Right lobe of liver (tissue), 6 donors: ENCODE results near the gene AKR1C8. TPM values are rescaled to one million over a fixed set of nuclear protein-coding genes. Genes with fewer than 3 reads are reported as not detected.
A peak's percentile ranks its signal among the peaks of the same experiment; 100 is the strongest.

Experiments
- ATAC-seq, 4 donors: fragments of 200-7000 bp; cut with Tn5 transposase; one replicate each; pipeline ENCODE4 v1.9.1; 2020; ENCODE audit warnings: mild to moderate bottlenecking in 4 of 4, moderate library complexity in 4 of 4
- DNase-seq, 3 donors: peaks; one replicate each; pipeline ENCODE4 v3.0.0-alpha.2; 2020
- H3K27ac ChIP-seq, 3 donors: fragments of 200-600 bp; one replicate each; pipeline ENCODE4 v1.8.0; 2022
- H3K27me3 ChIP-seq, 2 donors: fragments of 200-600 bp; one replicate each; pipeline ENCODE4 v1.8.0; 2022
- H3K36me3 ChIP-seq, 4 donors: fragments of 200-600 bp; sonication (generic) in 1 of 4; one replicate each; pipeline versions ENCODE4 v1.5.1 to v1.8.0; 2017 to 2022; ENCODE audit warnings: control low read depth in 1 of 4
- H3K4me1 ChIP-seq, 4 donors: fragments of 200-600 bp; sonication (generic) in 1 of 4; one replicate each; pipeline versions ENCODE4 v1.5.1 to v1.8.0; 2017 to 2022; ENCODE audit warnings: control low read depth in 1 of 4
- H3K4me3 ChIP-seq, 3 donors: fragments of 200-600 bp; one replicate each; pipeline ENCODE4 v1.8.0; 2022
- H3K9me3 ChIP-seq, 4 donors: fragments of 200-600 bp; sonication (generic) in 1 of 4; one replicate each; pipeline versions ENCODE4 v1.5.1 to v1.8.0; 2017 to 2022; ENCODE audit warnings: control low read depth in 1 of 4
- POLR2A ChIP-seq: fragments of 450-650 bp; IDR thresholded peaks from one replicate; pipeline ENCODE4 v1.6.1; 2017; ENCODE audit warnings: antibody characterized with exemption, mild to moderate bottlenecking
- WGBS: methylation state at CpG from one replicate; pipeline ENCODE4 v1.1.6; 2018; ENCODE audit warnings: low coverage, low lambda C conversion rate; ENCODE audit not compliant: insufficient coverage; ENCODE audit errors: missing lambda C conversion rate; 5-methylcytosine and 5-hydroxymethylcytosine counted together
- intact Hi-C, 2 donors: fragments of 100-400 bp; cut with DNase I; formaldehyde crosslinking; loops; one replicate each; pipeline versions ENCODE4 v1.11.2 to v1.14.1; 2022
- total RNA-seq, 6 experiments: library from RNA; depleted of rRNA in 2 of 6; stranded (reverse); fragments of >200 nt in 2 of 6; fragmentation: NEBNext Ultra II Directional in 3 of 6; extraction: Animal tissue kit (Norgen Biotek cat#: 25700) in 3 of 6; gene quantifications; one replicate each; pipeline versions ENCODE4 v1.1.0 to v1.2.4, GENCODE V29; 2016 to 2023
- TF ChIP-seq, protein P1 (sequence below), 4 donors: fragments of 200-600 bp in 3 of 4; fragments of 450-650 bp in 1 of 4; IDR thresholded peaks; one replicate each; pipeline versions ENCODE4 v1.5.1 to v1.8.0; 2016 to 2022; ENCODE audit warnings: antibody characterized with exemption in 4 of 4, mild to moderate bottlenecking in 2 of 4
- donor health status: DM: no; HTN: yes; CAD: no.
- donor health status: DM: no; HTN: no; CAD: no.
- donor health status: DM: no; HTN: no; CAD: no.
- donor health status: DM: no; HTN: yes; CAD: no.
- donor health status: DM: no; HTN: yes; CAD: no.

AKR1C8 gene
- total RNA-seq, 6 experiments from 2014 or later: 6.4 to 25.1 (median 12.5) TPM

DNA sequence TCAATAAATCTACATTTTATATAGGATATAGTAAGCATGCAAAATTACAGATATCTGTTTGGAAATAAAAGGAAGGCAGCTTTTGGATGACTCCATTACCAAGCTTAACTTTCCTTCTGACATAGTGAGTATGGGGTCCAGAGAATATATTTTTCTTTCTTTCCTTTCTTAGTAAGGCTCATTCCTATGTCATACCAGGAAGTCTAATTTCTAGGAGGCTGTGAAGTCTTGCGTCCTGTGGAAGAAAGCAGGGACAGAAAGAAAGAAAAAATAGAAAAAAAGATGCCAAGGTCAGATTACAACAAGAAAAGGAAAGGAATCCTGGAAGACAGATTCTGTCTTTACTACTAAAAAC, 36.3 kb downstream of the AKR1C8 start:
- Histone ChIP-seq H3K9me3 (peaks cover 0 to 5% (median 0%) of the 10 kb centered on the region in 4 donors), H3K27ac (peak overlapping the region in 2 of 3 donors; percentile 9 to 91), H3K27me3 (no peaks in the 10 kb centered on the region), H3K4me3 (no peak overlapping the region), H3K4me1 (peaks cover 0 to 40% (median 11%) of the 10 kb centered on the region in 4 donors), H3K36me3 (peaks cover 0 to 13% (median under 1%) of the 10 kb centered on the region in 4 donors)
- DNase-seq: no peak
- WGBS: 73% methylated on average over 1 of the region's 1 CpG
- no peak for TF ChIP-seq POLR2A
- TF ChIP-seq, protein P1, sequence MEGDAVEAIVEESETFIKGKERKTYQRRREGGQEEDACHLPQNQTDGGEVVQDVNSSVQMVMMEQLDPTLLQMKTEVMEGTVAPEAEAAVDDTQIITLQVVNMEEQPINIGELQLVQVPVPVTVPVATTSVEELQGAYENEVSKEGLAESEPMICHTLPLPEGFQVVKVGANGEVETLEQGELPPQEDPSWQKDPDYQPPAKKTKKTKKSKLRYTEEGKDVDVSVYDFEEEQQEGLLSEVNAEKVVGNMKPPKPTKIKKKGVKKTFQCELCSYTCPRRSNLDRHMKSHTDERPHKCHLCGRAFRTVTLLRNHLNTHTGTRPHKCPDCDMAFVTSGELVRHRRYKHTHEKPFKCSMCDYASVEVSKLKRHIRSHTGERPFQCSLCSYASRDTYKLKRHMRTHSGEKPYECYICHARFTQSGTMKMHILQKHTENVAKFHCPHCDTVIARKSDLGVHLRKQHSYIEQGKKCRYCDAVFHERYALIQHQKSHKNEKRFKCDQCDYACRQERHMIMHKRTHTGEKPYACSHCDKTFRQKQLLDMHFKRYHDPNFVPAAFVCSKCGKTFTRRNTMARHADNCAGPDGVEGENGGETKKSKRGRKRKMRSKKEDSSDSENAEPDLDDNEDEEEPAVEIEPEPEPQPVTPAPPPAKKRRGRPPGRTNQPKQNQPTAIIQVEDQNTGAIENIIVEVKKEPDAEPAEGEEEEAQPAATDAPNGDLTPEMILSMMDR (IDR thresholded peaks at IDR 0.05): no peak
- intact Hi-C loops: no loop called here
- no peak for ATAC-seq

GRCh38 chr10:5147981-5148677, 36.8 kb downstream of the AKR1C8 start:
- Histone ChIP-seq H3K9me3 (peaks cover 0 to 5% (median 0%) of the 10 kb centered on the region in 4 donors), H3K4me1 (peaks cover 0 to 44% (median 11%) of the 10 kb centered on the region in 4 donors), H3K27ac (peak overlapping the region in 2 of 3 donors; percentile 51 to 91), H3K27me3 (no peaks in the 10 kb centered on the region), H3K36me3 (peaks cover 0 to 7% (median 0%) of the 10 kb centered on the region in 4 donors), H3K4me3 (no peak overlapping the region)
- intact Hi-C loops: no loop called here
- peak; percentile 63 to 75 (median 70) for ATAC-seq
- WGBS: 20% methylated on average over 3 of the region's 3 CpGs
- TF ChIP-seq, protein P1 (IDR thresholded peaks at IDR 0.05): no peak
- no peak for TF ChIP-seq POLR2A
- no peak for DNase-seq

DNA sequence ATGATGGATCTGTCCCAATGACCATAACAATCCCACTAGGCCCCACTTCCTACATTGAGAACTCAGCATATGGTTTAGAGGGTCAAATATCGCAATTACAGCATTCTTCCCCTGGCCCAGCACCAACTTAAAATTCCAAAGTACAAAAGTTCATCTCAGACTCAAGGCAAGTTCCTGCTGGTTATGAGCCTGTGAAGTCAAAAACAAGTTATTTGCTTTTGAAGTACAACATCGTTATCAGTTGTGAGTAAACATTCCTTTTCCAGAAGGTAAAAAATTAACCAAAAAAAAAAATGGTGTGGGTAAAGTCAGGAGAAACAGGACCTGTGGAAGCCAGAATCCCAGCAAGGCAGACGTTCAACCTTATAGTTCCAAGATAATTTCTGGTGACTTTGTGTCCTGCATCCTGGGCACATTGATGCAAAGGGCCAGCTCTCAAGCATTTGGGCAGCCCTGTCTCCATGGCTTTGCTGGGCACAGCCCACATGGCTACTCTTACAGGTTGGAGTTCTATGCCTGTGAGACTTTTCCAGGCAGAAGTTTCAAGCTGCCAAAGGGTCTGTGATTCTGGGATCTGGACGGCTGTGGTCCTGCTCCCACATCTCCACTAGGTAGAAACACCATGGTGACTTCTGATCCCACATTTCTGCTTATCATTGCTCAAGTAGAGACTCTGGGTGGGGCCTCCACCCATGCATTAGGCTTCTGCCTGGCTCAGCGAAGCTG, 37.5 kb downstream of the AKR1C8 start:
- TF ChIP-seq, protein P1 (IDR thresholded peaks at IDR 0.05): no peak
- TF ChIP-seq POLR2A: no peak
- Histone ChIP-seq H3K4me3 (no peak overlapping the region), H3K4me1 (peaks cover 0 to 51% (median 11%) of the 10 kb centered on the region in 4 donors), H3K27ac (peak overlapping the region in 2 of 3 donors; percentile 51 to 91), H3K27me3 (no peaks in the 10 kb centered on the region), H3K36me3 (peaks cover 0 to under 1% (median 0%) of the 10 kb centered on the region in 4 donors), H3K9me3 (peaks cover 0 to 5% (median 0%) of the 10 kb centered on the region in 4 donors)
- intact Hi-C loops: no loop called here
- DNase-seq (peak in 1 of 3 donors; percentile 64), ATAC-seq (peak; percentile 72 to 85 (median 80))
- WGBS: 29% methylated on average over 5 of the region's 5 CpGs

DNA sequence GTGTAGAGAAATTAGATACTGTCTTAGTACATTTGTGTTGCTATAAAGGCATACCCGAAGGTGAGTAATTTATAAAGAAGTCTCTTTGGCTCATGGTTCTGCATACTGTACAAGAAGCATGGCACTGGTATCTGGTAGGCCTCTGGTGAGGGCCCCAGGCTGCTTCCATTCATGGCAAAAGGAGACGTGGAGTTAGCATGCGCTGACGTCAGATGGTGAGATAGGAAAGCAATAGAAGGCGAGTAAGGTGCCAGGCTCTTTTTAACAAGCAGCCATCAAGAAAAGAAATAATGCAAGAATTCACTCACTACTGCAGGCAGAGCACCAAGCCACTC, 38.1 kb downstream of the AKR1C8 start:
- ATAC-seq: peak in 1 of 4 donors; percentile 7
- intact Hi-C loops: no loop called here
- WGBS: 41% methylated on average over 5 of the region's 5 CpGs
- H3K27ac ChIP-seq: peak overlapping the region in 2 of 3 donors; percentile 51 to 91
- DNase-seq: no peak
- H3K27me3 ChIP-seq: no peaks in the 10 kb centered on the region
- no peaks in the 10 kb centered on the region for H3K36me3 ChIP-seq
- peaks cover 0 to 5% (median 0%) of the 10 kb centered on the region in 4 donors for H3K9me3 ChIP-seq
- no peak overlapping the region for H3K4me3 ChIP-seq
- H3K4me1 ChIP-seq: peaks cover 0 to 56% (median 11%) of the 10 kb centered on the region in 4 donors
- no peak for TF ChIP-seq POLR2A
- TF ChIP-seq, protein P1 (IDR thresholded peaks at IDR 0.05): no peak
